Astrocyte (in vitro differentiated cells and primary cell): Measurements from ENCODE around the gene PRKG1. TPM values are rescaled to one million over a fixed set of nuclear protein-coding genes. Genes with fewer than 3 reads are reported as not detected.

Experiments
- DNase-seq: peaks from one replicate; pipeline ENCODE4 v3.0.0-alpha.2; 2010; ENCODE audit warnings: low read depth
- FAIRE-seq: peaks from 2 replicates; lab custom pipeline; 2011; peaks lifted over from hg19 to GRCh38; lab: Jason Lieb, UNC
- H2AFZ ChIP-seq: 2 replicates; pipeline ENCODE4 v1.6.0; 2012; ENCODE audit warnings: low read depth, low read length, inconsistent platforms
- H3K27ac ChIP-seq: 2 replicates; pipeline ENCODE4 v1.5.1; 2011; ENCODE audit warnings: low read depth, low read length, inconsistent platforms
- H3K27me3 ChIP-seq: 2 replicates; pipeline ENCODE4 v1.6.0; 2011; ENCODE audit warnings: low read length, inconsistent platforms; ENCODE audit not compliant: insufficient read depth
- H3K36me3 ChIP-seq: 2 replicates; pipeline ENCODE4 v1.5.1; 2011; ENCODE audit warnings: low read length, inconsistent platforms; ENCODE audit not compliant: insufficient read depth
- H3K4me1 ChIP-seq: 2 replicates; pipeline ENCODE4 v1.5.1; 2011; ENCODE audit warnings: low read length, inconsistent platforms; ENCODE audit not compliant: insufficient read depth
- H3K4me2 ChIP-seq: 2 replicates; pipeline ENCODE4 v1.6.0; 2012; ENCODE audit warnings: low read length, inconsistent platforms
- H3K4me3 ChIP-seq: 2 replicates; pipeline ENCODE4 v1.5.1; 2011; ENCODE audit warnings: low read depth, mild to moderate bottlenecking, low read length, inconsistent platforms; ENCODE audit not compliant: insufficient read depth
- H3K79me2 ChIP-seq: 2 replicates; pipeline ENCODE4 v1.6.0; 2012; ENCODE audit warnings: mild to moderate bottlenecking, low read length, inconsistent platforms; ENCODE audit not compliant: insufficient read depth
- H3K9ac ChIP-seq: 2 replicates; pipeline ENCODE4 v1.6.0; 2012; ENCODE audit warnings: mild to moderate bottlenecking, low read length, inconsistent platforms
- H3K9me3 ChIP-seq: 2 replicates; pipeline ENCODE4 v1.5.1; 2012; ENCODE audit warnings: low read depth, mild to moderate bottlenecking, low read length, inconsistent platforms; ENCODE audit not compliant: insufficient read depth
- H4K20me1 ChIP-seq: 2 replicates; pipeline ENCODE4 v1.6.0; 2012; ENCODE audit warnings: low read length, inconsistent platforms; ENCODE audit not compliant: insufficient read depth
- H3K27ac Mint-ChIP-seq: one replicate; pipeline ENCODE4 v1.8.0; 2021; ENCODE audit warnings: mild to moderate bottlenecking, mixed read lengths; ENCODE audit not compliant: unreplicated experiment
- H3K27me3 Mint-ChIP-seq: one replicate; pipeline ENCODE4 v1.8.0; 2021; ENCODE audit warnings: low read depth, mixed read lengths; ENCODE audit not compliant: unreplicated experiment
- H3K36me3 Mint-ChIP-seq: one replicate; pipeline ENCODE4 v1.8.0; 2021; ENCODE audit warnings: low read depth, mixed read lengths; ENCODE audit not compliant: unreplicated experiment
- H3K4me1 Mint-ChIP-seq: one replicate; pipeline ENCODE4 v1.8.0; 2021; ENCODE audit warnings: low read depth, mixed read lengths; ENCODE audit not compliant: unreplicated experiment
- H3K4me3 Mint-ChIP-seq: one replicate; pipeline ENCODE4 v1.8.0; 2021; ENCODE audit warnings: mild to moderate bottlenecking, moderate library complexity, mixed read lengths; ENCODE audit not compliant: unreplicated experiment
- H3K9me3 Mint-ChIP-seq: one replicate; pipeline ENCODE4 v1.8.0; 2021; ENCODE audit warnings: mild to moderate bottlenecking, mixed read lengths; ENCODE audit not compliant: unreplicated experiment
- EZH2 ChIP-seq: IDR thresholded peaks from 2 replicates; pipeline ENCODE4 v1.6.1; 2012; ENCODE audit warnings: mild to moderate bottlenecking, low read length, inconsistent platforms; ENCODE audit not compliant: insufficient read depth
- total RNA-seq: library from RNA; stranded (reverse); gene quantifications from 2 replicates; pipeline ENCODE4 v1.2.1, GENCODE V29; 2021
- TF ChIP-seq, protein P1 (sequence below): IDR thresholded peaks from 2 replicates; pipeline ENCODE4 v1.5.1; 2011; ENCODE audit warnings: low read depth, mild to moderate bottlenecking, inconsistent platforms, low read length, moderate library complexity; ENCODE audit not compliant: insufficient read depth

PRKG1 gene
- total RNA-seq, 1 donor from 2014 or later, result 3.1 TPM

DNA sequence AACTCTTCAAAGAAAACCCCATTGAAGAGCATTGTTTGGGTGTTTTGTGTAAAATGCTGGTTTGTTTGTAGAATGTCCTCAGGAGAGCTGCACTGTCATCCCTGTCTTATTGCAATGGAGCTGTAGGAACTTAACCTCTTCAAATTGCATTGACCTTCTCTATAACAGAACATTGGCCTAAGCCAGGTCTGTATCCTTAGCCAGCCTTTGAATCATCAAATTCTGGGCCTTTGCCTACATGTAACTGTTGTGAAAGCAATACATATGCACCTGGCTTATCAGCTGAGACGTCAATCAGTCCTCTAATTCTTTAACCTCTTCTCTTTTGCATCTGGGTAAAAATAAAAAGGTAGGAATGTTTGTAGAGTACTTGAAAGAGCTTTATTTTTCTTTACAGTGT is 429.1 kb downstream of the PRKG1 start:
- Mint-ChIP-seq H3K9me3 (no peaks in the 10 kb centered on the region), H3K27ac (no peak overlapping the region), H3K4me1 (no peaks in the 10 kb centered on the region), H3K4me3 (no peak overlapping the region), H3K27me3 (no peaks in the 10 kb centered on the region), H3K36me3 (no peaks in the 10 kb centered on the region)
- TF ChIP-seq EZH2, result no peak
- TF ChIP-seq, protein P1, sequence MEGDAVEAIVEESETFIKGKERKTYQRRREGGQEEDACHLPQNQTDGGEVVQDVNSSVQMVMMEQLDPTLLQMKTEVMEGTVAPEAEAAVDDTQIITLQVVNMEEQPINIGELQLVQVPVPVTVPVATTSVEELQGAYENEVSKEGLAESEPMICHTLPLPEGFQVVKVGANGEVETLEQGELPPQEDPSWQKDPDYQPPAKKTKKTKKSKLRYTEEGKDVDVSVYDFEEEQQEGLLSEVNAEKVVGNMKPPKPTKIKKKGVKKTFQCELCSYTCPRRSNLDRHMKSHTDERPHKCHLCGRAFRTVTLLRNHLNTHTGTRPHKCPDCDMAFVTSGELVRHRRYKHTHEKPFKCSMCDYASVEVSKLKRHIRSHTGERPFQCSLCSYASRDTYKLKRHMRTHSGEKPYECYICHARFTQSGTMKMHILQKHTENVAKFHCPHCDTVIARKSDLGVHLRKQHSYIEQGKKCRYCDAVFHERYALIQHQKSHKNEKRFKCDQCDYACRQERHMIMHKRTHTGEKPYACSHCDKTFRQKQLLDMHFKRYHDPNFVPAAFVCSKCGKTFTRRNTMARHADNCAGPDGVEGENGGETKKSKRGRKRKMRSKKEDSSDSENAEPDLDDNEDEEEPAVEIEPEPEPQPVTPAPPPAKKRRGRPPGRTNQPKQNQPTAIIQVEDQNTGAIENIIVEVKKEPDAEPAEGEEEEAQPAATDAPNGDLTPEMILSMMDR, result no peak
- H3K9me3 ChIP-seq, result no peaks in the 10 kb centered on the region
- no peaks in the 10 kb centered on the region for H3K79me2 ChIP-seq
- no peak overlapping the region for H3K4me3 ChIP-seq
- H3K4me2 ChIP-seq, result no peak overlapping the region
- FAIRE-seq, result no peak
- no peak overlapping the region for H3K27ac ChIP-seq
- H3K4me1 ChIP-seq, result no peaks in the 10 kb centered on the region
- no peaks in the 10 kb centered on the region for H3K27me3 ChIP-seq
- H3K9ac ChIP-seq, result no peak overlapping the region
- DNase-seq, result no peak
- no peaks in the 10 kb centered on the region for H4K20me1 ChIP-seq
- no peaks in the 10 kb centered on the region for H3K36me3 ChIP-seq
- no peak overlapping the region for H2AFZ ChIP-seq

DNA sequence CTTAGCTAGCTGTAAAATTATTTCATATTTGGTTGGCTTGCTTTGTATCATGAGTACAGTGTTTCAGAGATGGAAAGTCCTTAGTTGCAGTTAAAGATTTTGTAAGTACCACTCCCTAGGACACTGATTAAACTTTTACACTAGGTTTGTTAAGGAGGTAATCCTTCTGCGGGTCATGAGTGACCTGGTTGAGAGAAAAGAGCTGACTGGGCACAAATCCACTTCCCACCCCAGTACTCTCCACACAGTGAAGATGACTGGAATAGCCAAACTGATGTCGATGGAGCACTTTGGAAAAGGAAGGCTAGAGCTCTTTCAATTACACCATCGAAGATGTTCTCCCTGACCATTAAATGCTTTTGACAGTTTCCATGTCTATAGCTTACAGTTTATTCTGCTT is 433.2 kb downstream of the PRKG1 start:
- H3K36me3 ChIP-seq, result no peaks in the 10 kb centered on the region
- Mint-ChIP-seq H3K36me3 (no peaks in the 10 kb centered on the region), H3K9me3 (no peaks in the 10 kb centered on the region), H3K27me3 (no peaks in the 10 kb centered on the region), H3K27ac (no peak overlapping the region), H3K4me3 (no peak overlapping the region), H3K4me1 (no peaks in the 10 kb centered on the region)
- no peak for FAIRE-seq
- H3K4me2 ChIP-seq, result no peak overlapping the region
- TF ChIP-seq, protein P1, result no peak
- H3K27me3 ChIP-seq, result no peaks in the 10 kb centered on the region
- H3K4me3 ChIP-seq, result no peak overlapping the region
- H3K9me3 ChIP-seq, result no peaks in the 10 kb centered on the region
- H3K27ac ChIP-seq, result no peak overlapping the region
- H3K79me2 ChIP-seq, result no peaks in the 10 kb centered on the region
- H4K20me1 ChIP-seq, result no peaks in the 10 kb centered on the region
- H2AFZ ChIP-seq, result no peak overlapping the region
- H3K4me1 ChIP-seq, result no peaks in the 10 kb centered on the region
- no peak for DNase-seq
- no peak overlapping the region for H3K9ac ChIP-seq

DNA sequence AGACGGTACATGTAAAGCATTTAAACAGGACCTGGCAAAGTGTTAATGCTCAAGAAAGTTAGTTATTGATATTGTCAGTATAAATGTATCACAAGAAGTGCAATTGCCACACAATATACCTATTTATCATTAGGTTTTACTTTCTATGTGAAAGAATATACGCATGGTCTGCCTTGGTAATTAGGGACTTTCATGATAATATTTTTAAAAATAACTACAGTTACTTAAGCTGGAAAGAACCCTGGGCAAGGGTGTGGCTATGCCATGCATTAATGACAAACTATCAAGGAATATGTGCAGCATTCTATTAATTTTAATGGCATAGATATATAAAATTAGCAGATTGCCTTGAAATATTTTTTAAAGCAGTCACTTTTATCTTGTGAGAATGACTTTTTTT is 433.9 kb downstream of the PRKG1 start:
- no peaks in the 10 kb centered on the region for H3K79me2 ChIP-seq
- FAIRE-seq (no peak), DNase-seq (no peak)
- TF ChIP-seq, protein P1, result no peak
- TF ChIP-seq EZH2, result no peak
- Mint-ChIP-seq H3K4me3 (no peak overlapping the region), H3K36me3 (no peaks in the 10 kb centered on the region), H3K4me1 (no peaks in the 10 kb centered on the region), H3K27me3 (no peaks in the 10 kb centered on the region), H3K27ac (no peak overlapping the region), H3K9me3 (no peaks in the 10 kb centered on the region)
- no peaks in the 10 kb centered on the region for H3K27me3 ChIP-seq
- H3K9ac ChIP-seq, result no peak overlapping the region
- H3K36me3 ChIP-seq, result no peaks in the 10 kb centered on the region
- H2AFZ ChIP-seq, result no peak overlapping the region
- H3K4me2 ChIP-seq, result no peak overlapping the region
- no peak overlapping the region for H3K4me3 ChIP-seq
- H4K20me1 ChIP-seq, result no peaks in the 10 kb centered on the region
- no peaks in the 10 kb centered on the region for H3K9me3 ChIP-seq
- H3K4me1 ChIP-seq, result no peaks in the 10 kb centered on the region
- H3K27ac ChIP-seq, result no peak overlapping the region
